GM10266 (cell line): ENCODE results near the gene ATXN7L1.

Experiments used
- DNase-seq: peaks from one replicate; pipeline ENCODE4 v3.0.0; 2012; ENCODE audit errors: extremely low spot score
- CTCF ChIP-seq: IDR thresholded peaks from 2 replicates; pipeline ENCODE4 v1.5.1; 2012; ENCODE audit warnings: mild to moderate bottlenecking, low read depth; ENCODE audit not compliant: control insufficient read depth, insufficient read depth; ENCODE audit errors: missing control alignments

ATXN7L1 gene

GRCh38 chr7:105640956-105641810, 235.2 kb downstream of the ATXN7L1 start:
- no peak for TF ChIP-seq CTCF
- DNase-seq, result no peak

- DNase-seq, result no peak
- no peak for TF ChIP-seq CTCF
These were observed 236.5 kb downstream of the ATXN7L1 start for GRCh38 chr7:105639667-105640493.

GRCh38 chr7:105638902-105639495, 237.4 kb downstream of the ATXN7L1 start:
- no peak for TF ChIP-seq CTCF
- no peak for DNase-seq

GRCh38 chr7:105638334-105638733, 238.1 kb downstream of the ATXN7L1 start:
- no peak for TF ChIP-seq CTCF
- DNase-seq, result no peak

GRCh38 chr7:105637755-105638154, 238.6 kb downstream of the ATXN7L1 start:
- no peak for DNase-seq

GRCh38 chr7:105636982-105637381, 239.4 kb downstream of the ATXN7L1 start:
- no peak for DNase-seq
- TF ChIP-seq CTCF, result no peak

More at GRCh38 chr7:105637755-105638154, 238.6 kb downstream of the ATXN7L1 start:
- no peak for TF ChIP-seq CTCF
